GM23338 (cell line): ENCODE results near the gene ARHGEF10L. TPM values are rescaled to one million over a fixed set of nuclear protein-coding genes. Genes with fewer than 3 reads are reported as not detected.

Experiments used
- ATAC-seq: fragments of 200-7000 bp; cut with Tn5 transposase; 3 replicates; pipeline ENCODE4 v1.9.1; 2020
- DNase-seq: peaks from one replicate; pipeline ENCODE4 v3.0.0-alpha.2; 2015; ENCODE audit warnings: low spot score
- H2AFZ ChIP-seq: fragments of 200-600 bp; sonication (generic); 2 replicates; pipeline ENCODE4 v1.8.0; 2016; ENCODE audit warnings: antibody characterized with exemption, mild to moderate bottlenecking, moderate library complexity
- H3F3A ChIP-seq: fragments of 200-600 bp; sonication (generic); replicated peaks from 2 replicates; pipeline ENCODE4 v1.8.0; 2017; ENCODE audit warnings: antibody characterized with exemption, mixed run types, low read depth
- H3K27ac ChIP-seq: fragments of 200-600 bp; sonication (generic); 2 replicates; pipeline ENCODE4 v1.6.1; 2016; ENCODE audit warnings: low read depth
- H3K27me3 ChIP-seq: fragments of 200-600 bp; sonication (generic); 2 replicates; pipeline ENCODE4 v1.8.0; 2016; ENCODE audit warnings: mild to moderate bottlenecking, mixed run types, moderate library complexity; ENCODE audit not compliant: insufficient read depth
- H3K36me3 ChIP-seq: fragments of 200-600 bp; sonication (generic); 2 replicates; pipeline ENCODE4 v1.8.0; 2016; ENCODE audit warnings: mild to moderate bottlenecking; ENCODE audit not compliant: insufficient read depth
- H3K4me1 ChIP-seq: fragments of 200-600 bp; sonication (generic); 2 replicates; pipeline ENCODE4 v1.8.0; 2016; ENCODE audit warnings: mild to moderate bottlenecking, moderate library complexity; ENCODE audit not compliant: insufficient read depth
- H3K4me2 ChIP-seq: fragments of 200-600 bp; sonication (generic); 2 replicates; pipeline ENCODE4 v1.7.1; 2017; ENCODE audit warnings: mixed run types
- H3K4me3 ChIP-seq: fragments of 200-600 bp; sonication (generic); 2 replicates; pipeline ENCODE4 v1.6.1; 2016; ENCODE audit warnings: mixed run types
- H3K79me2 ChIP-seq: fragments of 200-600 bp; sonication (generic); replicated peaks from 2 replicates; pipeline ENCODE4 v1.8.0; 2017; ENCODE audit warnings: mild to moderate bottlenecking; ENCODE audit not compliant: insufficient read depth
- H3K9me2 ChIP-seq: fragments of 200-600 bp; sonication (generic); 2 replicates; pipeline ENCODE4 v1.8.0; 2017; ENCODE audit not compliant: insufficient read depth
- H4K20me1 ChIP-seq: fragments of 200-600 bp; sonication (generic); replicated peaks from 2 replicates; pipeline ENCODE4 v1.8.0; 2017; ENCODE audit warnings: mild to moderate bottlenecking; ENCODE audit not compliant: insufficient read depth
- H3K27ac Mint-ChIP-seq: 2 replicates; pipeline ENCODE4 v1.8.0; 2020; ENCODE audit warnings: inconsistent platforms, mild to moderate bottlenecking, moderate library complexity, mixed read lengths
- H3K27me3 Mint-ChIP-seq: 3 replicates; pipeline ENCODE4 v1.8.0; 2022; ENCODE audit warnings: low read depth, mild to moderate bottlenecking, moderate library complexity, mixed read lengths, inconsistent platforms; ENCODE audit not compliant: insufficient read depth, poor library complexity
- H3K36me3 Mint-ChIP-seq: 3 replicates; pipeline ENCODE4 v1.8.0; 2021; ENCODE audit warnings: low read depth, mild to moderate bottlenecking, inconsistent platforms, moderate library complexity, mixed read lengths
- H3K4me1 Mint-ChIP-seq: 3 replicates; pipeline ENCODE4 v1.8.0; 2020; ENCODE audit warnings: mild to moderate bottlenecking, inconsistent platforms, mixed read lengths
- H3K4me3 Mint-ChIP-seq: 3 replicates; pipeline ENCODE4 v1.8.0; 2021; ENCODE audit warnings: moderate library complexity, mild to moderate bottlenecking, inconsistent platforms, mixed read lengths
- H3K9me3 Mint-ChIP-seq: 3 replicates; pipeline ENCODE4 v1.8.0; 2020; ENCODE audit warnings: moderate library complexity, mild to moderate bottlenecking, inconsistent platforms, mixed read lengths
- CREB1 ChIP-seq: fragments of 250-450 bp; sonication (Bioruptor Pico); IDR thresholded peaks from 2 replicates; pipeline ENCODE4 v1.5.0; 2020; ENCODE audit warnings: low read depth, mild to moderate bottlenecking, moderate library complexity
- EZH2 ChIP-seq: fragments of 200-600 bp; sonication (generic); IDR thresholded peaks from one replicate; pipeline ENCODE4 v1.8.0; 2017; ENCODE audit warnings: antibody characterized with exemption, mild to moderate bottlenecking, low read depth; ENCODE audit not compliant: unreplicated experiment
- JUNB ChIP-seq: IDR thresholded peaks from one replicate; pipeline ENCODE4 v1.6.1; 2016; ENCODE audit warnings: antibody characterized with exemption; ENCODE audit not compliant: unreplicated experiment
- NANOG ChIP-seq: IDR thresholded peaks from 2 replicates; pipeline ENCODE4 v1.6.1; 2016; ENCODE audit warnings: antibody characterized with exemption, borderline replicate concordance
- REST ChIP-seq: IDR thresholded peaks from one replicate; pipeline ENCODE4 v1.6.1; 2018; ENCODE audit warnings: antibody characterized with exemption; ENCODE audit not compliant: unreplicated experiment
- STAT1 ChIP-seq: IDR thresholded peaks from one replicate; pipeline ENCODE4 v1.6.1; 2016; ENCODE audit warnings: antibody characterized with exemption; ENCODE audit not compliant: unreplicated experiment
- ZNF114 ChIP-seq: fragments of 250-450 bp; sonication (Bioruptor Pico); IDR thresholded peaks from 2 replicates; pipeline ENCODE4 v1.5.0; 2020; ENCODE audit warnings: mild to moderate bottlenecking, moderate library complexity
- ZNF331 ChIP-seq: fragments of 250-450 bp; sonication (Bioruptor Pico); IDR thresholded peaks from 2 replicates; pipeline ENCODE4 v1.5.0; 2020; ENCODE audit warnings: low read depth, mild to moderate bottlenecking, moderate library complexity
- ZNF462 ChIP-seq: fragments of 250-450 bp; sonication (Bioruptor Pico); IDR thresholded peaks from 2 replicates; pipeline ENCODE4 v1.5.0; 2020; ENCODE audit warnings: mild to moderate bottlenecking, moderate library complexity
- polyA plus RNA-seq: library from polyadenylated mRNA; unstranded; fragments of >200 nt; fragmentation: Nextera tagmentation; extraction: Ambion mirVana; gene quantifications from 2 replicates; pipeline ENCODE4 v1.2.1, GENCODE V29; 2016
- total RNA-seq: library from RNA; depleted of rRNA; stranded (reverse); fragments of >200 nt; shearing (Covaris generic); gene quantifications from 2 replicates; pipeline ENCODE4 v1.2.3, GENCODE V29; 2014

Gene ARHGEF10L
- total and polyA plus RNA-seq, 2 experiments from 2014 or later: 12.1 to 46.8 TPM

DNA sequence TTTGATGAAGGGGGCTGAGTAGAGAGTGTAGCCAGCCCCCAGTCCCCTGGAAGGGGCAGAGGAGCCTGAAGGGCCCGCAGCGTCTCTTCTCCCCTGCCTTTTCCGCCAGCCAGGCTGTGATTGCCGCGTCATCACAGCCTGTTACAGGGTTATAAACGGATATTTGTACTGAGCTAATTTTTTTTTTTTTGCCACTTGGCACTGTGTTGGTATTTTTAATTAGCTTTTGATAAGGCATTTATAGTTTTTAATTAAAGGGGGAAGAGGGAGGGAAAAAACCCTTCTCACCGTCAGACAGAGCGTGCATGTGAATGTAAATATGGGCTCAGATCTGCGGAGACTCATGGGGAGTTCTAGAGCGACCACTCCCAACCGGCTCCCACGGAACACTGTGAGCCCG is 117.9 kb downstream of the ARHGEF10L start:
- H3K36me3 Mint-ChIP-seq: peaks cover 36% of the 10 kb centered on the region

More for the DNA sequence above, 117.9 kb downstream of the ARHGEF10L start:
- Mint-ChIP-seq H3K27me3 (peaks cover 1% of the 10 kb centered on the region), H3K9me3 (no peaks in the 10 kb centered on the region; the same call in 2 of the 3 replicates), H3K4me1 (no peaks in the 10 kb centered on the region; the same call in 2 of the 3 replicates), H3K27ac (no peak overlapping the region), H3K4me3 (no peak overlapping the region)
- Histone ChIP-seq H3K9me2 (no peaks in the 10 kb centered on the region), H3K27ac (no peak overlapping the region), H3K4me2 (no peak overlapping the region), H4K20me1 (no peaks in the 10 kb centered on the region), H3K27me3 (no peaks in the 10 kb centered on the region), H3K36me3 (peaks cover 4% of the 10 kb centered on the region; the same call in 1 of the 2 replicates), H3K4me3 (no peak overlapping the region), H3F3A (no peaks in the 10 kb centered on the region), H2AFZ (no peak overlapping the region), H3K79me2 (no peaks in the 10 kb centered on the region), H3K4me1 (no peaks in the 10 kb centered on the region)
- TF ChIP-seq ZNF114 (CRISPR knock-in tag) (no peak), CREB1 (CRISPR knock-in tag) (no peak), ZNF462 (CRISPR knock-in tag) (no peak), NANOG (no peak), STAT1 (no peak), JUNB (no peak), REST (no peak), ZNF331 (CRISPR knock-in tag) (no peak), EZH2 (no peak)
- ATAC-seq (no peak), DNase-seq (no peak)
